HG02678 (cell line): ENCODE results near the gene BFSP2.

Source experiments
- ATAC-seq: cut with Tn5 transposase; IDR thresholded peaks from one replicate; pipeline ENCODE4 v1.9.1; 2021; ENCODE audit warnings: mild to moderate bottlenecking, moderate library complexity; ENCODE audit not compliant: unreplicated experiment

BFSP2 gene

GRCh38 chr3:133400006-133400515 is at the start of gene BFSP2:
TSS of gene BFSP2 (plus strand) at chr3:133400056. CDS start at chr3:133400084, 28 bp downstream.
- no peak for ATAC-seq

GRCh38 chr3:133354721-133355120 is 45.1 kb upstream of the BFSP2 start:
- no peak for ATAC-seq

- no peak for ATAC-seq
Measured at GRCh38 chr3:133360476-133360875, 39.4 kb upstream of the BFSP2 start.

- no peak for ATAC-seq
Measured at GRCh38 chr3:133361011-133361410, 38.8 kb upstream of the BFSP2 start.

GRCh38 chr3:133361435-133361834 is 38.4 kb upstream of the BFSP2 start:
- ATAC-seq = no peak

GRCh38 chr3:133362539-133362938 is 37.3 kb upstream of the BFSP2 start:
- ATAC-seq = no peak

- no peak for ATAC-seq
Measured at GRCh38 chr3:133364704-133365103, 35.2 kb upstream of the BFSP2 start.

GRCh38 chr3:133366921-133367320 is 32.9 kb upstream of the BFSP2 start:
- no peak for ATAC-seq

GRCh38 chr3:133367403-133367802 is 32.5 kb upstream of the BFSP2 start:
- no peak for ATAC-seq

- ATAC-seq = no peak
Measured at GRCh38 chr3:133367956-133368355, 31.9 kb upstream of the BFSP2 start.

GRCh38 chr3:133368371-133369067 is 31.3 kb upstream of the BFSP2 start:
- ATAC-seq = no peak

GRCh38 chr3:133369068-133369440 is 30.8 kb upstream of the BFSP2 start:
- ATAC-seq = no peak

- ATAC-seq = no peak
Measured at GRCh38 chr3:133371181-133371580, 28.7 kb upstream of the BFSP2 start.

GRCh38 chr3:133371676-133372075 is 28.2 kb upstream of the BFSP2 start:
- ATAC-seq = no peak

GRCh38 chr3:133374708-133375402 is 25.0 kb upstream of the BFSP2 start:
- ATAC-seq = no peak

GRCh38 chr3:133375403-133375745 is 24.5 kb upstream of the BFSP2 start:
- ATAC-seq = no peak

- no peak for ATAC-seq
Measured at GRCh38 chr3:133376810-133377209, 23.0 kb upstream of the BFSP2 start.

GRCh38 chr3:133377396-133377795 is 22.5 kb upstream of the BFSP2 start:
- no peak for ATAC-seq

GRCh38 chr3:133379926-133380325 is 19.9 kb upstream of the BFSP2 start:
- ATAC-seq = no peak

GRCh38 chr3:133380481-133381225 is 19.2 kb upstream of the BFSP2 start:
- ATAC-seq = no peak

GRCh38 chr3:133381346-133382109 is 18.3 kb upstream of the BFSP2 start:
- ATAC-seq = no peak
